RWPE1 (cell line): ENCODE results near the gene SPAG16.
A peak's percentile ranks its signal among the peaks of the same experiment; 100 is the strongest.

Experiments used
- CTCF ChIA-PET: fragments of 350-600 bp; sonication (Branson Sonifier 250); formaldehyde crosslinking; extraction: SDS; loops from one replicate; lab custom pipeline; 2021; lab: Yijun Ruan, JAX
- POLR2A ChIA-PET: fragments of 400-600 bp; formaldehyde crosslinking; extraction: SDS; loops from one replicate; lab custom pipeline; 2020; ENCODE audit warnings: antibody characterized with exemption; ENCODE audit not compliant: low non-redundant PET; lab: Yijun Ruan, JAX
- DNase-seq: peaks from one replicate; pipeline ENCODE4 v3.0.0; 2012; ENCODE audit warnings: low spot score
- H3K27ac ChIP-seq: fragments of 450-650 bp; 2 replicates; pipeline ENCODE4 v1.5.1; 2017
- TF ChIP-seq, protein P1 (sequence below): fragments of 450-650 bp; conservative IDR thresholded peaks from 2 replicates; pipeline ENCODE4 v1.5.1; 2017; ENCODE audit warnings: low read depth, mild to moderate bottlenecking

Gene SPAG16

DNA sequence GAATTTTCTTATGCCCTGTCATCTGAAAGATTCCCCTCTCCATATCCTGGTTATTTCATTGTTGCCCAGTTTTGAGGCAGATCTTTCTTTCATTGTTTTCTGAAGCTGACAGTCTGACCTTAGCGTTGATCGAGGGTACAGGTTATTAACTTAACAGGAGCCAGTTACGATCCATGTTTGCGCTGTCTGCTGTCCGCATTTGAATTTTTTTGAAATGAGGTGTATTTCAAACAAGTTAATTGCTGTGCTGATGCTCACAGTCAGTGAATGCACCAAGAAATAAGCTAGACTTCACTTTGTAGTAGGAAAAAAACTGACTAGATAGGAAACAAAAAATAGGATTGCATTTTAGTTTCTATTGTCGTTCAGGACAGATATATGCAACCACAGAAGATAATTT lies 34.8 kb upstream of the SPAG16 start:
- POLR2A ChIA-PET, result no interaction called here
- DNase-seq, result no peak
- no peak overlapping the region for H3K27ac ChIP-seq
- CTCF ChIA-PET, result no interaction called here
- TF ChIP-seq, protein P1, sequence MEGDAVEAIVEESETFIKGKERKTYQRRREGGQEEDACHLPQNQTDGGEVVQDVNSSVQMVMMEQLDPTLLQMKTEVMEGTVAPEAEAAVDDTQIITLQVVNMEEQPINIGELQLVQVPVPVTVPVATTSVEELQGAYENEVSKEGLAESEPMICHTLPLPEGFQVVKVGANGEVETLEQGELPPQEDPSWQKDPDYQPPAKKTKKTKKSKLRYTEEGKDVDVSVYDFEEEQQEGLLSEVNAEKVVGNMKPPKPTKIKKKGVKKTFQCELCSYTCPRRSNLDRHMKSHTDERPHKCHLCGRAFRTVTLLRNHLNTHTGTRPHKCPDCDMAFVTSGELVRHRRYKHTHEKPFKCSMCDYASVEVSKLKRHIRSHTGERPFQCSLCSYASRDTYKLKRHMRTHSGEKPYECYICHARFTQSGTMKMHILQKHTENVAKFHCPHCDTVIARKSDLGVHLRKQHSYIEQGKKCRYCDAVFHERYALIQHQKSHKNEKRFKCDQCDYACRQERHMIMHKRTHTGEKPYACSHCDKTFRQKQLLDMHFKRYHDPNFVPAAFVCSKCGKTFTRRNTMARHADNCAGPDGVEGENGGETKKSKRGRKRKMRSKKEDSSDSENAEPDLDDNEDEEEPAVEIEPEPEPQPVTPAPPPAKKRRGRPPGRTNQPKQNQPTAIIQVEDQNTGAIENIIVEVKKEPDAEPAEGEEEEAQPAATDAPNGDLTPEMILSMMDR, result no peak

DNA sequence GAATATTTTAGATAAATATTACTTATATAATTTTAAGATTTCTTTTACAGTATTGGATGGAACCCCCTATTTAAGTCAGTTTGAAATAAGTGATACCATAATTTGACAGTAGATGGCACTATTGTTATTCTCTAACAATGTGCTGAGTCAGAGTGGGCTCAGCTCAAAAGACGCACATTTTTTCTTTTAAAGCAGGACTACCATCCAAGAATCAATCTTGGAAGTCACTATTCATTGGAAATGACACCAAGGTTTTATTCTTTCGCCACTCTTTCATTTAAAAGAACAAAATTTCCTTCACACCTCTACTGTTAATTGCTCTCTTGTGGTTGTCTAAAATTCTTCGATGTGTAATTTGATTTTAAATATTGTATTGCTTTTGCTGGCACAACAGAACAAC lies 32.6 kb upstream of the SPAG16 start:
- no peak overlapping the region for H3K27ac ChIP-seq
- POLR2A ChIA-PET, result no interaction called here
- CTCF ChIA-PET, result interaction anchor here (0.6 to 0.7 kb wide), 3 partner anchors 303 to 1044 kb away, joined by 3 to 4 read pairs (median 3); no protein-coding TSS in a partner anchor
- TF ChIP-seq, protein P1, result peak; percentile 56
- DNase-seq, result peak; percentile 36

DNA sequence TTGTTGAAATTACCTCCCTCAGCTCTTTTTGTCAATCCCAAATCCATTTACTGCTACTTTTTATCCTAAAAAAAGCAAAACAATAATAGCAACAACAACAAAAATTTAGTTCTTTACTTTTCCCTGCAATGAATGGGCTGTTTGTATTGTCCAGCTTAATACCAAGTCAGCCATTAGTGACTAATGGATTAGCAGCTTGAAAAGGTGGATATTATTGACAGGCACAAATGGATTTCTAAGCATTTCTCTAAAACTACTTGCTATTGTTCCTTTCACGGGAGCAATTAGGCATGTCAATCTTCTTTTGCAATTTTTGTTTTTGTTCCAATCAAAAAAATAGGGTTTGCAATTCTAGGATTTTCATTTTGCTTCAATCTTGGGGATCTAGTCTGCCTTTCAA lies 32.1 kb upstream of the SPAG16 start:
- no peak overlapping the region for H3K27ac ChIP-seq
- POLR2A ChIA-PET, result no interaction called here
- DNase-seq, result no peak
- TF ChIP-seq, protein P1, result no peak
- CTCF ChIA-PET, result interaction anchor here (0.6 to 0.7 kb wide), 2 partner anchors 303 to 1044 kb away, joined by 3 read pairs; no protein-coding TSS in a partner anchor

DNA sequence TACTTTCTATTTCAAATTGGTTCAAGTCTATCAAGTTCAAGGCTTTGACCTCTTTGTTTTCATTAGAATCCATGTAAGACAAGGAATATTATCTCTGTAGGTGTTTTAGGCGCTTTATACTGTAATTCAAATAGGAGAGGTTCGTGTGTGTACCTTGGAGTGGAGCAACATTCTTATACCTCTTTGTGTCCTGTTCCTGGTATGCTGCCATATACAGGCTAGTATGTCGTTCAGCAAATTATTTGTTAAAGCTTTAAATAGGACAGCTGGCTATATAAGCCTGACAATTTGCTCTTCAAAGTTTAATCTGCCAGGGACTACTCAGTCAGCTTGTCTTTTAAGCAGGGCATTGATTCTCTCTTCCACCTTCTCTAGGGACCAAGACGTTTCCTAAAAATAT lies 31.1 kb upstream of the SPAG16 start:
- POLR2A ChIA-PET, result no interaction called here
- DNase-seq, result no peak
- CTCF ChIA-PET, result no interaction called here
- no peak overlapping the region for H3K27ac ChIP-seq
- TF ChIP-seq, protein P1, result no peak

DNA sequence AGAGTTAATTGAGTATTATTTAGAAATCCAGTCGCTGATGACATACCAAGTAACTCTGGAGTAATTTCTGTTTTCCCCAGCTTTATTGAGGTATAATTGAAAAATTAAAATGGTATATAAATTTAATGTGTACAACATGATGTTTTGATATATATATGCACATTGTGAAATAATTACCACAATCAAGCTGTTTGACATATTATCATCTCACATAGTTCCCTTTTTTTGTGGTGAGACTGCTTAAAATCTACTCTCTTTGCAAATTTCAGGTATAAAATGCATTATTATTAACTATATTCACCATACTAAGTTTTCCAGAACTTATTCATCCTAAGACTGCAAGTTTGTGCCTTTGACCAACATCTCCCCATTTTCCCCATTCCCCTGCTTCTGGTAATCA lies 25.0 kb upstream of the SPAG16 start:
- CTCF ChIA-PET, result interaction anchor here (0.7 kb wide), 1 partner anchor 241 kb away, joined by 3 read pairs; no protein-coding TSS in a partner anchor
- H3K27ac ChIP-seq, result no peak overlapping the region
- POLR2A ChIA-PET, result no interaction called here
- TF ChIP-seq, protein P1, result no peak
- DNase-seq, result no peak

- ChIA-PET POLR2A (no interaction called here), CTCF (no interaction called here)
- no peak for DNase-seq
- TF ChIP-seq, protein P1, result no peak
- H3K27ac ChIP-seq, result no peak overlapping the region
Measured at GRCh38 chr2:213261237-213261636, 23.0 kb upstream of the SPAG16 start.

DNA sequence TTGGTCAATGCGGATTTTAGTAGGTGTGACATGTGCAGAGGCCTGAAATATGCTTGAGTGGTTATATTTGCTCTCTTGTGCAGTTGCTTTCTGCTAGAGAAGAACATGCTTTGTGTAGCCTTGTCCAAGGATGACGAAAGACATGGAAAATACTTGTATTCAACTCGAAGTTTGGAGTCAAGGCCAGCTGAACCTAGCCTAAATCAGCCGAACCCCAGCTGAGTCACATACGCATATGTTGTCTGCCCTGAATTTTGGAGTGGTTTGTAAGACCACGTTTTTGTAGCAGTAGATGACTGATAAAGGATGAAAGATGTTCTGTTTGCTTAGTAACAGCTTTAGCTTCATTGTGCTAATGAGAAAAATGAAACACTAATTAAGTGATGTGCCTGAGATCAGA lies 22.5 kb upstream of the SPAG16 start:
- TF ChIP-seq, protein P1, result no peak

More for the DNA sequence above, 22.5 kb upstream of the SPAG16 start:
- CTCF ChIA-PET, result no interaction called here
- POLR2A ChIA-PET, result no interaction called here
- no peak overlapping the region for H3K27ac ChIP-seq
- no peak for DNase-seq
